Keratinocyte (primary cell): ENCODE measurements around the gene CRTC2.

Experiments used
- CTCF ChIP-seq, 3 experiments: IDR thresholded peaks in 1 of 3; conservative IDR thresholded peaks in 1 of 3; optimal IDR thresholded peaks in 1 of 3; 2 replicates in 2 of 3; 3 replicates in 1 of 3; pipeline versions ENCODE3 to v1.5.1; 2011; ENCODE audit warnings: low read length in 3 of 3, mild to moderate bottlenecking in 3 of 3, moderate library complexity in 2 of 3, control low read depth in 1 of 3, inconsistent platforms in 1 of 3; ENCODE audit not compliant: insufficient read depth in 2 of 3; ENCODE audit errors: extremely low read depth in 1 of 3
- EZH2 ChIP-seq: IDR thresholded peaks from one replicate; pipeline ENCODE4 v1.6.1; 2012; ENCODE audit warnings: inconsistent platforms, mild to moderate bottlenecking, low read length, moderate library complexity

GRCh38 chr1:153991151-153991630 is 32.8 kb upstream of the CRTC2 start:
- TF ChIP-seq CTCF (optimal IDR thresholded peaks at IDR 0.05 in 1 of 3, IDR thresholded peaks at IDR 0.05 in 1 of 3, conservative IDR thresholded peaks at IDR 0.05 in 1 of 3; ENCODE audit: extremely low read depth in 1 of 3, insufficient read depth in 2 of 3, low read length in 3 of 3) (no peak), EZH2 (no peak)
